CD14-positive monocyte (primary cell): ENCODE results near the gene IL12A. TPM values are rescaled to one million over a fixed set of nuclear protein-coding genes. Genes with fewer than 3 reads are reported as not detected.

ENCODE experiments used
- DNase-seq, 3 donors: peaks; one replicate each; pipeline ENCODE4 v3.0.0-alpha.2; 2011 to 2022
- H2AFZ ChIP-seq: 2 replicates; pipeline ENCODE4 v1.6.0; 2012; ENCODE audit warnings: mild to moderate bottlenecking, low read depth, low read length, inconsistent platforms; ENCODE audit not compliant: insufficient read depth, poor library complexity, severe bottlenecking
- H3K27ac ChIP-seq, 2 donors: 1 replicate in 1 of 2; 2 replicates in 1 of 2; pipeline ENCODE4 v1.5.1; 2012 to 2013; ENCODE audit warnings: low read length in 2 of 2, control low read depth in 1 of 2, inconsistent platforms in 1 of 2, low read depth in 1 of 2, mild to moderate bottlenecking in 1 of 2
- H3K27me3 ChIP-seq, 2 donors: one replicate each; pipeline versions ENCODE4 v1.6.0 to v1.6.1; 2011 to 2013; ENCODE audit warnings: low read length in 2 of 2; ENCODE audit not compliant: control insufficient read depth in 2 of 2, insufficient read depth in 2 of 2
- H3K36me3 ChIP-seq, 2 donors: replicated peaks in 1 of 2; 1 replicate in 1 of 2; 2 replicates in 1 of 2; pipeline versions ENCODE4 v1.5.1 to v1.6.1; 2012 to 2013; ENCODE audit warnings: low read length in 2 of 2, control low read depth in 1 of 2, inconsistent platforms in 1 of 2, mild to moderate bottlenecking in 1 of 2; ENCODE audit not compliant: insufficient read depth in 2 of 2, control insufficient read depth in 1 of 2
- H3K4me1 ChIP-seq, 2 donors: 1 replicate in 1 of 2; 2 replicates in 1 of 2; pipeline versions ENCODE4 v1.5.1 to v1.6.1; 2012 to 2013; ENCODE audit warnings: low read length in 2 of 2, control low read depth in 1 of 2, inconsistent platforms in 1 of 2, mild to moderate bottlenecking in 1 of 2, moderate library complexity in 1 of 2; ENCODE audit not compliant: insufficient read depth in 2 of 2, control insufficient read depth in 1 of 2
- H3K4me2 ChIP-seq: replicated peaks from 2 replicates; pipeline ENCODE3; 2012; ENCODE audit warnings: low read length, moderate library complexity, mild to moderate bottlenecking; ENCODE audit not compliant: poor library complexity, severe bottlenecking; ENCODE audit errors: extremely low read depth
- H3K4me3 ChIP-seq, 3 experiments: fragments of 200-600 bp in 1 of 3; sonication (generic) in 1 of 3; replicated peaks in 1 of 3; 1 replicate in 2 of 3; 2 replicates in 1 of 3; pipeline ENCODE4 v1.5.1; 2011 to 2013; ENCODE audit warnings: low read length in 3 of 3, mild to moderate bottlenecking in 3 of 3, control low read depth in 2 of 3, low read depth in 2 of 3, inconsistent platforms in 1 of 3, moderate library complexity in 1 of 3
- H3K79me2 ChIP-seq: 2 replicates; pipeline ENCODE4 v1.6.0; 2012; ENCODE audit warnings: mild to moderate bottlenecking, control low read depth, inconsistent platforms, low read length, moderate library complexity; ENCODE audit not compliant: insufficient read depth
- H3K9ac ChIP-seq: 2 replicates; pipeline ENCODE4 v1.6.0; 2017; ENCODE audit warnings: low read length, mild to moderate bottlenecking; ENCODE audit not compliant: insufficient read depth, poor library complexity, severe bottlenecking
- H3K9me3 ChIP-seq, 2 donors: replicated peaks in 1 of 2; 1 replicate in 1 of 2; 2 replicates in 1 of 2; pipeline versions ENCODE4 v1.5.1 to v1.6.1; 2012 to 2013; ENCODE audit warnings: low read length in 2 of 2, control low read depth in 1 of 2; ENCODE audit not compliant: control insufficient read depth in 1 of 2, insufficient read depth in 1 of 2
- H4K20me1 ChIP-seq: 2 replicates; pipeline ENCODE4 v1.6.0; 2012; ENCODE audit warnings: mild to moderate bottlenecking, low read length, control low read depth, moderate library complexity; ENCODE audit not compliant: insufficient read depth
- H3K27ac Mint-ChIP-seq, 7 donors: one replicate each; pipeline ENCODE4 v1.8.0; 2020; ENCODE audit warnings: mild to moderate bottlenecking in 7 of 7, mixed read lengths in 7 of 7, moderate library complexity in 6 of 7, inconsistent platforms in 2 of 7
- H3K27me3 Mint-ChIP-seq, 3 donors: one replicate each; pipeline ENCODE4 v1.8.0; 2021 to 2022; ENCODE audit warnings: low read depth in 3 of 3, mild to moderate bottlenecking in 3 of 3, mixed read lengths in 3 of 3, moderate library complexity in 3 of 3, inconsistent platforms in 1 of 3
- H3K36me3 Mint-ChIP-seq, 2 donors: one replicate each; pipeline ENCODE4 v1.8.0; 2020; ENCODE audit warnings: mixed read lengths in 2 of 2, inconsistent platforms in 1 of 2, mild to moderate bottlenecking in 1 of 2
- H3K4me1 Mint-ChIP-seq: one replicate; pipeline ENCODE4 v1.8.0; 2020; ENCODE audit warnings: mild to moderate bottlenecking, mixed read lengths
- H3K4me3 Mint-ChIP-seq, 2 donors: one replicate each; pipeline ENCODE4 v1.8.0; 2020; ENCODE audit warnings: mild to moderate bottlenecking in 2 of 2, mixed read lengths in 2 of 2, moderate library complexity in 1 of 2
- H3K9me3 Mint-ChIP-seq, 7 donors: one replicate each; pipeline ENCODE4 v1.8.0; 2020 to 2022; ENCODE audit warnings: mixed read lengths in 7 of 7, mild to moderate bottlenecking in 6 of 7, moderate library complexity in 6 of 7, inconsistent platforms in 2 of 7
- WGBS: methylation state at CpG from one replicate; pipeline ENCODE4 v1.1.5; 2013; ENCODE audit warnings: missing lambda C conversion rate; ENCODE audit not compliant: insufficient coverage; 5-methylcytosine and 5-hydroxymethylcytosine counted together
- intact Hi-C, 2 donors: fragments of 100-400 bp; cut with micrococcal nuclease; formaldehyde crosslinking; loops; one replicate each; pipeline versions ENCODE4 v1.15.0 to v1.15.1; 2023
- polyA plus RNA-seq, 3 donors: library from polyadenylated mRNA; depleted of rRNA in 1 of 3; unstranded in 2 of 3; stranded (reverse) in 1 of 3; fragments of 300-500 nt in 2 of 3; fragments of >200 nt in 1 of 3; fragmentation: Illumina TruSeq in 2 of 3; gene quantifications; 1 replicate in 2 of 3; 2 replicates in 1 of 3; pipeline ENCODE4 v1.2.3, GENCODE V29; 2012 to 2021
- TF ChIP-seq, protein P1 (sequence below): fragments of 200-600 bp; IDR thresholded peaks from one replicate; pipeline ENCODE4 v1.8.0; 2022; ENCODE audit warnings: antibody characterized with exemption, mild to moderate bottlenecking

Gene IL12A
- polyA plus RNA-seq, 3 donors: 0.24 to 0.67 TPM; not detected in 1

DNA sequence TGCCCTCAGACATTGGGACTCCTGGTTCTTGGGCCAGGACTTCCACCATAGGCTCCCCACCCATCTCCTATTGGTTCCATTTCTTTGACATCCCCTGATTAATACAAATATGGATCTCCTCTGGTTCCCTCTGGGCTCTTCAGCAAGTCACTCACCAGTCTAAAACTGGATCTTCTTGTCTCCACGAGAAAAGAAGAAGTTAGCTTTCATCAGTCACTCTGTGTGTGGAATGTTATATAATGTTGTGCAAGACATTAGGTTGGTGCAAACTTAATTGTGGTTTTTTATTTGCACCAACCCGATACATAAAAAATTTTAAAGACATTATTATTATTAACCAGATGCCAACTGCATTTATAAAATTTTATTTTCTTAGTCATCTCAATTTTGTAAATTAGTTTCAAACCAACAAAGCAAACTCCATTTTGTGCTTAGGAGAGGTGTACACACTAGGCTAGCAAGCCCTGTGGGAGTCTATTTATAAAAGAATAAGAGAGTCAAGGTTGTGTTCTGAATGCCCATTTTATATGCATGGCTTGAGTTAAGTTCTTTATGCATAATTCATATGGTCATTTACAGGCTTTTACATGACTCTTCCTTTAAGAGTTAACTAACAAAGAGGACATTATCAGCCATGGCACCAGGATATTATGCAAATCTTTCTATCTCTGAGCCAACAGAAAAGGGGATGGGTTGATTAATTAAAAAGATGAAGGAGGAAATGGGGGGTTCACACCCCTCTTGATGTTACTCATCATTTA is 35.1 kb upstream of the IL12A start:
- Mint-ChIP-seq H3K27me3 (peaks cover 0 to 2% (median 0%) of the 10 kb centered on the region in 3 donors), H3K4me3 (no peak overlapping the region), H3K9me3 (peaks cover 0 to 3% (median 0%) of the 10 kb centered on the region in 7 donors), H3K36me3 (no peaks in the 10 kb centered on the region), H3K4me1 (peaks cover 57% of the 10 kb centered on the region), H3K27ac (peak overlapping the region; percentile 67 to 94 (median 89))
- no CpG with 5 or more reads among the region's 2 CpGs for WGBS
- H3K9ac ChIP-seq: no peak overlapping the region
- peak overlapping the region; percentile 13 for H3K4me2 ChIP-seq
- intact Hi-C loops: loop anchor here in 1 of 2 donors (10.0 kb wide), 1 partner anchor 49 kb away; no protein-coding TSS in a partner anchor
- H2AFZ ChIP-seq: no peak overlapping the region
- TF ChIP-seq, protein P1, sequence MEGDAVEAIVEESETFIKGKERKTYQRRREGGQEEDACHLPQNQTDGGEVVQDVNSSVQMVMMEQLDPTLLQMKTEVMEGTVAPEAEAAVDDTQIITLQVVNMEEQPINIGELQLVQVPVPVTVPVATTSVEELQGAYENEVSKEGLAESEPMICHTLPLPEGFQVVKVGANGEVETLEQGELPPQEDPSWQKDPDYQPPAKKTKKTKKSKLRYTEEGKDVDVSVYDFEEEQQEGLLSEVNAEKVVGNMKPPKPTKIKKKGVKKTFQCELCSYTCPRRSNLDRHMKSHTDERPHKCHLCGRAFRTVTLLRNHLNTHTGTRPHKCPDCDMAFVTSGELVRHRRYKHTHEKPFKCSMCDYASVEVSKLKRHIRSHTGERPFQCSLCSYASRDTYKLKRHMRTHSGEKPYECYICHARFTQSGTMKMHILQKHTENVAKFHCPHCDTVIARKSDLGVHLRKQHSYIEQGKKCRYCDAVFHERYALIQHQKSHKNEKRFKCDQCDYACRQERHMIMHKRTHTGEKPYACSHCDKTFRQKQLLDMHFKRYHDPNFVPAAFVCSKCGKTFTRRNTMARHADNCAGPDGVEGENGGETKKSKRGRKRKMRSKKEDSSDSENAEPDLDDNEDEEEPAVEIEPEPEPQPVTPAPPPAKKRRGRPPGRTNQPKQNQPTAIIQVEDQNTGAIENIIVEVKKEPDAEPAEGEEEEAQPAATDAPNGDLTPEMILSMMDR: no peak
- H3K36me3 ChIP-seq: no peaks in the 10 kb centered on the region
- H3K4me1 ChIP-seq: peaks cover 57 to 58% of the 10 kb centered on the region in 2 donors
- H3K9me3 ChIP-seq: no peaks in the 10 kb centered on the region
- no peaks in the 10 kb centered on the region for H3K27me3 ChIP-seq
- peak overlapping the region in 1 of 3 experiments; percentile 3 for H3K4me3 ChIP-seq
- no peaks in the 10 kb centered on the region for H4K20me1 ChIP-seq
- H3K79me2 ChIP-seq: no peaks in the 10 kb centered on the region
- peak; percentile 49 to 78 (median 76) for DNase-seq
- peak overlapping the region; percentile 43 to 51 for H3K27ac ChIP-seq

DNA sequence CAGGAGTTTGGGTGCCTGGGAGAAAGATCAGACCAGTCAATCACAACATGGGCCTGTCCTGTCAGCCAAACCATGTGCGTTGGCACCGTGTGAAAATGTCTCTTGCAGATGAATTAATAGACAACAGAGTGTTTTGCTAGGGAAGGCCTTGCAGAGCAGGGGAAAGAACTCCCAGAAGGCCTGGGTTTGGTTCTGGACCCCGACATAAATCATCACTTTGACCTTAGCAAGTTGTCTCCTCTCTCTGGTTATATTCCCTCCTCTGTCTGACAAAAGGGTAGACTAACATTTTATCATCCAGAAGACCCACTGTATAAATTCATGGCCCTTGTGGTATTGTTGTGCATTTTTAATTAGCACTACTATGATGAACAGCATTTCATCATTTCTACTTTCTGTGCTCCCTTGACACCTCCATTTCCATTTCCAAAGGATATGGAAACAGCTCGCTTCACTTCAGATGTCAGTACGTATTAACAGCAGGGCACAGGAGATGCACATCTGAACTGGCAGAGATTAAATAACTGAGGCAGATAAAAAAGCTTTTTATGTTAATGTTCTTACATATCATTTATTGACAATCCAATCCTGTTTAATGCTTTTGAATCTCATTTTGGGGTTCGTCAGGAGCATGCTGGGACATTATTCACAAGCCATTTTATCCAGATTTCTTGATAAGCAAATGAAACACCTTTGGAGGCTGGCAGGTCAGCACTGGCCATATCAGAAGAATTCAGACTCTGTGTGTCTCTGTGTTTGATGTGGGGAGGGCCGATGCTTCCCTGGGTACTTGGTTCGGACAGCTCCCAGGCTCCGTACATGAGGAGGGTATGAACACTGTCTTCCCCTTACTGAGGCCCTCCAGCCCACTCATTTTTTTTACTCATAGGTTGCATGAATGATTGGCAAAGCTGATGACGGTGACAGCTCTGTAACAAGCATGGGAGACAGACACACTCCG is 28.2 kb upstream of the IL12A start:
- Histone ChIP-seq H3K4me2 (no peak overlapping the region), H4K20me1 (no peaks in the 10 kb centered on the region), H3K79me2 (no peaks in the 10 kb centered on the region), H3K27ac (no peak overlapping the region), H3K4me1 (no peaks in the 10 kb centered on the region), H3K4me3 (no peak overlapping the region), H2AFZ (no peak overlapping the region), H3K27me3 (no peaks in the 10 kb centered on the region), H3K36me3 (no peaks in the 10 kb centered on the region), H3K9me3 (no peaks in the 10 kb centered on the region), H3K9ac (no peak overlapping the region)
- TF ChIP-seq, protein P1: no peak
- intact Hi-C loops: no loop called here
- peak overlapping the region in 1 of 7 donors; percentile 35 for H3K27ac Mint-ChIP-seq
- H3K36me3 Mint-ChIP-seq: no peaks in the 10 kb centered on the region
- H3K9me3 Mint-ChIP-seq: no peaks in the 10 kb centered on the region
- 100% methylated on average over 2 of the region's 11 CpGs for WGBS
- peaks cover 3% of the 10 kb centered on the region for H3K4me1 Mint-ChIP-seq
- DNase-seq: no peak
- peaks cover 0 to 4% (median 0%) of the 10 kb centered on the region in 3 donors for H3K27me3 Mint-ChIP-seq
- no peak overlapping the region for H3K4me3 Mint-ChIP-seq
